DND-41 (cell line): ENCODE data around the gene SCN8A.

Experiments
- CTCF ChIP-seq: IDR thresholded peaks from 2 replicates; pipeline ENCODE4 v1.5.1; 2012; ENCODE audit warnings: borderline replicate concordance, low read length, moderate library complexity, mild to moderate bottlenecking; ENCODE audit not compliant: poor library complexity, severe bottlenecking; ENCODE audit errors: extremely low read depth
- EZH2 ChIP-seq: IDR thresholded peaks from 3 replicates; pipeline ENCODE4 v1.6.1; 2012; ENCODE audit warnings: borderline replicate concordance, low read depth, mild to moderate bottlenecking, moderate library complexity, low read length, inconsistent platforms; ENCODE audit not compliant: severe bottlenecking

GRCh38 chr12:51705450-51705849 is 114.4 kb downstream of the SCN8A start:
- no peak for TF ChIP-seq CTCF
- no peak for TF ChIP-seq EZH2
